Measurements from ENCODE around the gene NDUFAF2. TPM values are rescaled to one million over a fixed set of nuclear protein-coding genes. Genes with fewer than 3 reads are reported as not detected.

NDUFAF2 gene
- total RNA-seq, 2 donors from 2014 or later = 16.6 to 17.9 TPM

DNA sequence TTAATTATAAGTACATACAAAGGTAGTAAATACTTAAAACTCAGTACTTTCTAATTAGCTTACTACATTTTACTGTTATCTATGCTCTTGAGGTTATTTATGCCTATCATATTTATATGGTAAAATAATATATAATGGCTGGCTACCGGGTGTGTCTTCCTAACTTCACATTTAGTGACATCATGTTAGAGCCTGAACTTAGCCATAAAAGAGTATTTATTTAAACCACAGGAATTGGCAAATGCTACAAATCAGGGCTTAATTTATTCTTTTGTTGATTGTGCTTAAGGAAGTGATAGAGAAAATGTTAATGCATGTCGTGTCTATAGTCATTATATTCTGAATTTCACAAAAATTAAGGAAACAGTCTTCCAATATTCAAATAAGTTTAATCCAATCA lies 73.1 kb downstream of the NDUFAF2 start:
- TF ChIP-seq, protein P1, sequence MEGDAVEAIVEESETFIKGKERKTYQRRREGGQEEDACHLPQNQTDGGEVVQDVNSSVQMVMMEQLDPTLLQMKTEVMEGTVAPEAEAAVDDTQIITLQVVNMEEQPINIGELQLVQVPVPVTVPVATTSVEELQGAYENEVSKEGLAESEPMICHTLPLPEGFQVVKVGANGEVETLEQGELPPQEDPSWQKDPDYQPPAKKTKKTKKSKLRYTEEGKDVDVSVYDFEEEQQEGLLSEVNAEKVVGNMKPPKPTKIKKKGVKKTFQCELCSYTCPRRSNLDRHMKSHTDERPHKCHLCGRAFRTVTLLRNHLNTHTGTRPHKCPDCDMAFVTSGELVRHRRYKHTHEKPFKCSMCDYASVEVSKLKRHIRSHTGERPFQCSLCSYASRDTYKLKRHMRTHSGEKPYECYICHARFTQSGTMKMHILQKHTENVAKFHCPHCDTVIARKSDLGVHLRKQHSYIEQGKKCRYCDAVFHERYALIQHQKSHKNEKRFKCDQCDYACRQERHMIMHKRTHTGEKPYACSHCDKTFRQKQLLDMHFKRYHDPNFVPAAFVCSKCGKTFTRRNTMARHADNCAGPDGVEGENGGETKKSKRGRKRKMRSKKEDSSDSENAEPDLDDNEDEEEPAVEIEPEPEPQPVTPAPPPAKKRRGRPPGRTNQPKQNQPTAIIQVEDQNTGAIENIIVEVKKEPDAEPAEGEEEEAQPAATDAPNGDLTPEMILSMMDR (IDR thresholded peaks at IDR 0.05) = no peak
- TF ChIP-seq POLR2AphosphoS5 (IDR thresholded peaks at IDR 0.05) = no peak
- TF ChIP-seq POLR2A (IDR thresholded peaks at IDR 0.05) = no peak
- Histone ChIP-seq H3K36me3 (no peaks in the 10 kb centered on the region), H3K9me3 (no peaks in the 10 kb centered on the region), H3K27ac (no peak overlapping the region), H3K27me3 (replicated peaks; ENCODE audit: insufficient read depth) (no peaks in the 10 kb centered on the region), H3K4me3 (no peak overlapping the region), H3K4me1 (replicated peaks) (no peaks in the 10 kb centered on the region)
- no peak for DNase-seq (ENCODE audit: low spot score)
- 68% methylated on average over 2 of the region's 2 CpGs for WGBS
- intact Hi-C loops (cut with DNase I) = no loop called here

DNA sequence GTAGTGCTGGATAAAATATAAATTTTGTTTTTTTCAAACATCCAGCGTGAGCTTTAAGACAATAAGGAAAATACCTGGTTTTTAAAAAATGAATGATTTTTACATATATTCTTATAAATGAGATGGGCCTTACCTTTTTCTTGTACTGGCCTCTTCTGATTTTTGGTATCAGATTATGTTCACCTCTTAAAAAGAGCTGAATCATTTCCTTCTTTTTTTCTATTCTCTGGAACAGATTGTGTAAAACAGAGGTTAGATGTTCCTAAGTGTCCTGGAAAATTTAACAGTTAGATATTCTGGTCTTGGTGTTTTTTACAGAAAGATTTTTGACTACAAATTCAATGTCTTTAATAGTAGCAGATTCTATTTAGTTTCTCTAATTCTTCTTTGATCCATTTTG lies 74.6 kb downstream of the NDUFAF2 start:
- DNase-seq (ENCODE audit: low spot score) = no peak
- no peaks in the 10 kb centered on the region for H3K36me3 ChIP-seq
- no peak for TF ChIP-seq POLR2A (IDR thresholded peaks at IDR 0.05)
- TF ChIP-seq POLR2AphosphoS5 (IDR thresholded peaks at IDR 0.05) = no peak
- TF ChIP-seq, protein P1 (IDR thresholded peaks at IDR 0.05) = no peak
- WGBS = 92% methylated on average over 1 of the region's 1 CpG
- no peaks in the 10 kb centered on the region for H3K4me1 ChIP-seq (replicated peaks)
- H3K9me3 ChIP-seq = no peaks in the 10 kb centered on the region
- no peaks in the 10 kb centered on the region for H3K27me3 ChIP-seq (replicated peaks; ENCODE audit: insufficient read depth)
- intact Hi-C loops (cut with DNase I) = no loop called here
- H3K4me3 ChIP-seq = no peak overlapping the region
- no peak overlapping the region for H3K27ac ChIP-seq

DNA sequence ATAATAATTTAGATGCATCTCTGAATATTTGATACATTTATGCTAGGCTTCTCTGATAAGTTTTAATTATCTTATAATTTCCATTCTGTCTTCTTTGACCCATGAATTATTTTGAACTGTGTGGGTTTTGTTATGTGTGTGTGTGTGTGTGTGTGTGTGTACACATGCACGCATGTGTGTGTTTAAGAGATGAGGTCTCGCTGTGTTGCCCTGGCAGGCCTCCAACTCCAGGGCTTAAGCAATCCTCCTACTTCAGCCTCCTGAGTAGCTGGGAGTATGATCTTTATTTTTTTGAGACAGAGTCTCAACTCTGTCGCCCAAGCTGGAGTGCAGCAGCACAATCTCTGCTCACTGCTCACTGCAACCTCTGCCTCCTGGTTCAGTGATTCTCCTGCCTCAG lies 75.4 kb downstream of the NDUFAF2 start:
- H3K36me3 ChIP-seq = no peaks in the 10 kb centered on the region
- WGBS = 62% methylated on average over 3 of the region's 3 CpGs
- no peak for DNase-seq (ENCODE audit: low spot score)

DNA sequence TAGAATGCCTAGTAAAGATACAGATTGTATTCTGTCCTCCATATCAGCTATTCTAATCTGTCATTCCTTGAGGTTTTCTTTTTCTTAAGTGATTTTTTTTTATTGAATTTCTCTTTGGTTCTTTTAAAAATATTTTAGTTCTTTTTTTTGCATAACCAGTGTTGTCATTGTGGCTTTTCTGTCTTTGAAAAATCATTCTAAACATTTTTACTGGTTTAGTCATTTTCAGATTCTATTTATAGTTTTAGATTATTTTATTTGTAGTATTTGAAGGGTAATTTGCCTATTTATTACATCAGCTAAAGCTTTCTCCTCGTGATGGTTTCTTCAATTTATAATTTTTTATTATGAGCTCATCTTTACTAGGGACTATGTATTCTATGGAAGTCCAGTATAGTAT lies 78.1 kb downstream of the NDUFAF2 start:
- no peaks in the 10 kb centered on the region for H3K27me3 ChIP-seq (replicated peaks; ENCODE audit: insufficient read depth)
- no peak overlapping the region for H3K4me3 ChIP-seq
- H3K9me3 ChIP-seq = no peaks in the 10 kb centered on the region
- H3K4me1 ChIP-seq (replicated peaks) = no peaks in the 10 kb centered on the region
- H3K27ac ChIP-seq = no peak overlapping the region
- H3K36me3 ChIP-seq = no peaks in the 10 kb centered on the region
- no peak for DNase-seq (ENCODE audit: low spot score)
- WGBS = 55% methylated on average over 1 of the region's 1 CpG
- TF ChIP-seq, protein P1 (IDR thresholded peaks at IDR 0.05) = no peak
- no peak for TF ChIP-seq POLR2AphosphoS5 (IDR thresholded peaks at IDR 0.05)
- no peak for TF ChIP-seq POLR2A (IDR thresholded peaks at IDR 0.05)
- intact Hi-C loops (cut with DNase I) = no loop called here

More for the DNA sequence above, 75.4 kb downstream of the NDUFAF2 start:
- Histone ChIP-seq H3K27ac (no peak overlapping the region), H3K4me3 (no peak overlapping the region), H3K27me3 (replicated peaks; ENCODE audit: insufficient read depth) (no peaks in the 10 kb centered on the region), H3K4me1 (replicated peaks) (no peaks in the 10 kb centered on the region), H3K9me3 (no peaks in the 10 kb centered on the region)
- intact Hi-C loops (cut with DNase I) = no loop called here
- TF ChIP-seq POLR2AphosphoS5 (IDR thresholded peaks at IDR 0.05) (no peak), POLR2A (IDR thresholded peaks at IDR 0.05) (no peak)
- TF ChIP-seq, protein P1 (IDR thresholded peaks at IDR 0.05) = no peak

DNA sequence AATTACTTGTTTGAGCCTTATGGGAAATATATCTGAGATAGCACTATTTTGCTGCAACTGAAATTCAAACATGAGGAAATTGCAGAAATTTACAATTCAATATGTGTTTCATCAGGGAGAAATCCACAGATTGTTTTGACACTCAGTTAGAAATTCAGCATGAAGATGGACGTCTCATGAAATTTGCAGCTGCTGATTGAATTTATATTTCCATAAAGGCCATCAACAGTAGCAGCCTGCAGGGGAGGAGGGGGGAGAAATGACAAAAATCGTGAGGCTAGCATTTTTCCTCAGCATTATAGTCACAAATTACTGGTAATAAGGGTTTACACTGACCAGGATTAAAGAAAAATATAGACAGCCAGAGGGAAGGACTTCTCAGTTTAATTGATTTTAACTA lies 81.0 kb downstream of the NDUFAF2 start:
- Histone ChIP-seq H3K27ac (no peak overlapping the region), H3K9me3 (no peaks in the 10 kb centered on the region), H3K4me1 (replicated peaks) (no peaks in the 10 kb centered on the region), H3K4me3 (no peak overlapping the region), H3K36me3 (no peaks in the 10 kb centered on the region), H3K27me3 (replicated peaks; ENCODE audit: insufficient read depth) (no peaks in the 10 kb centered on the region)
- intact Hi-C loops (cut with DNase I) = no loop called here
- TF ChIP-seq, protein P1 (IDR thresholded peaks at IDR 0.05) = no peak
- no peak for TF ChIP-seq POLR2AphosphoS5 (IDR thresholded peaks at IDR 0.05)
- TF ChIP-seq POLR2A (IDR thresholded peaks at IDR 0.05) = no peak
- 71% methylated on average over 2 of the region's 2 CpGs for WGBS
- DNase-seq (ENCODE audit: low spot score) = no peak

Measured in prostate gland (tissue), 2 donors.